IPS-NIHi7 (cell line): Measurements from ENCODE around the gene CTNNA2.

Experiments used
- DNase-seq: peaks from one replicate; pipeline ENCODE4 v3.0.0; 2012; ENCODE audit warnings: mixed read lengths; ENCODE audit errors: extremely low spot score

Gene CTNNA2

DNA sequence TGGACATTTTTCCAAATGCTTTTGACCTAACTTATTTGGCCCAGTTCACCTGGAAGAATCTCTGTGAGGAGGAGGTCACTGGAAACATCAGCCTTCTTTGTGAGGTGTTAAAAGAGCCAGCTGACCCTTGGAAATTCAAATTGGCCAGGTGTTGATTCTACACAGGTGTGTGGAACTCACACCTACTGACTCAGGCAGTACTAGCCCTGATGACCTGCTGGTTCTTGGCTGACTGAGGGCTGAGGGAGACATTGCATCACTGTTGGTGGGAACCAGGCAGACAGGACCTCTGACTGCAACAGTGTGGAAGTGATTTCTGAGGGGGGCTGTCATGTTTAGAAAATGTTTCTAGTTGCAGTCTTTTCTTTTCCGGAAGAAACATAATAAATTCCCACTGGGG, 1033.9 kb downstream of the CTNNA2 start:
- DNase-seq: peak; percentile 37

DNA sequence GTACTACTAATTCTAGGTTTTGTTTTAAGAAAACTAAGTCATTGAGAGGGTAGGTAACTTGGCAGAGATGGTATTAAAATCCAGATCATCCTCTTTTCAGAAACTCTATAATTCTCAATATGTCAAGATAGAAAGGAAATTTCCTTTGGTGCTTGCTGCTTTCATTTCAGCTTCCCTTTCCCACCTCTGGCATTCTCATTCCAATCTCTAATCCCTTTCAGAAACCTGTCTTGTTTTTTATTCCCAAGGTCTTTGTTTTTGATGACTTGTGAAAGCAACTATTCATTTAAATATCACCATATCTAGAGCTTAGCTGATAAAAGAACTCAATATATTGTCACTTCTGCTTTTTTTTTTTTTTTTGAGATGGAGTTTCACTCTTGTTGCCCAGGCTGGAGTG, 1034.5 kb downstream of the CTNNA2 start:
- no peak for DNase-seq

GRCh38 chr2:80548469-80548868, 1035.6 kb downstream of the CTNNA2 start:
- no peak for DNase-seq

DNA sequence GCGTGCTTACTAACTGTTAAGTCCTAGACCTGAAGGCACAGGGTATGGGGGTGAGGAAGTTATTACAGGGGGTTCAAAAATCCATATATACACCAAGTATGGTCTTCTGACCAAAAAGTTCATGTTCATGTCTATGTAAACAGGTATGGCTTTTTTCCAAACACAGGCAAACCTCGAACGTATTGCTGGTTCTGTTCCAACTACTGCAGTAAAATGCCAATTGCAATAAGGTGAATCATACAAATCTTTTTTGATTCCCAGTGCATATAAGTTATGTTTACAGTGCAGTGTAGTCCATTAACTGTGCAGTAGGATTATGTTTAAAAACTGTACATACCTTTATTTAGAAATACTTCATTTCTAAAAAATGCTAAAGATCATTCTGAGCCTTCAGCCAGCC, 1037.0 kb downstream of the CTNNA2 start:
- no peak for DNase-seq

DNA sequence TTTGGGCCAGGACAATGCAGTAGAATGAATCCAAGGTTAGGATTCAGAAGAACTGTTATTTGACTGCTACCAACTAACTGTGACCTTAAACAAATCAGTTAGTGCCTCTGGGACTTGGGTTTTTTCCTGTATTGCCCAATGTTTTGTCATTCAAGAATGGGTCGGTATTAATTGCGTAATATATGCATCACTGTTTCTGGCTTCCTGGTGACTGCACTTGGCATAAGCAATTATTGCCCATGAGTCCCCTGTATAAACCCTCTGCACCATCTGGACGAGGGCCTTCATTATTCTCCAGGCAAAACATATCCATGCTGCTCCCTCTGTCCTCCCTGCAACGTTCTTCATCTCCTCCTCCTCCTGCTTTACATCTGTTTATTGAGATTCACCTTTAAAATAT, 1047.5 kb downstream of the CTNNA2 start:
- DNase-seq: no peak

DNA sequence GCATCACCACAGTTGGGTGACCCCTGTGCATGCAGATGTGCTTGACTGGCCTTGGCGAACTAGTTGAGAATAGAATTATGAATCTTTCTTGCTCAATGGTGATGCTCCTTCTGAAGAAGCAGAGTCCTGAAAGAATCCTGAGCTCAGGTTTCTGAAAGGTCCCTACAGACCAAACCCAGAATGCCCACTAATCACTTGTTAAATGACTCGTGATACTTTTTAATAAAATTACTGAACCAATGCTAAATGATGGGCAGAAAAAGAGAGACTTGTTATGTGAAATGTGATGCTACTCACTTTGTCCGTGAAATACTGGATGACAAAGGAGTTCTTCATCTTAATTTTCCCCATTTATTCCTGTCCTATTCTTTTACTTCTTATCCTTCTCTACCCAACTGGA, 1055.2 kb downstream of the CTNNA2 start:
- DNase-seq: no peak

DNA sequence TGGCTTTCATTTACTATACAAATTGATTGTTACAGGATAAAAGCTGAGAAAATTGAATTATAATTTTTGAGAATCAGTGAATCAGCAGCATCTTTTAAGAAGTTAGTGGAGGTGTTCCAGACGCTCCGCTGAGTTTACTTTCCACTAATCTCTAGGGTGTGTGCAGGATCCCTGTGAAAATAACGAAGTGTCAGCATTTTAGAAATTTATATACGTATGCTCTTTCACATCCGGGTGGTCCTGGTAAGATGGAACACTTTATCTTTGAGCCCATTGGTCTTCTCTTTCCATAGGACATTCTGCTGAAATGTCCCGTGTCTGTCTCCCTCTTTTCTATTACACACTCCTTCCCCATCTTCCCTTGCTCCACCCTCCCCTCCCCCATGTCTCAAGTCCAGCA, 1060.3 kb downstream of the CTNNA2 start:
- DNase-seq: no peak

- DNase-seq: no peak
These were observed 1061.1 kb downstream of the CTNNA2 start for GRCh38 chr2:80573950-80574349.

- peak; percentile 23 for DNase-seq
These were observed 1066.9 kb downstream of the CTNNA2 start for GRCh38 chr2:80579756-80580155.

DNA sequence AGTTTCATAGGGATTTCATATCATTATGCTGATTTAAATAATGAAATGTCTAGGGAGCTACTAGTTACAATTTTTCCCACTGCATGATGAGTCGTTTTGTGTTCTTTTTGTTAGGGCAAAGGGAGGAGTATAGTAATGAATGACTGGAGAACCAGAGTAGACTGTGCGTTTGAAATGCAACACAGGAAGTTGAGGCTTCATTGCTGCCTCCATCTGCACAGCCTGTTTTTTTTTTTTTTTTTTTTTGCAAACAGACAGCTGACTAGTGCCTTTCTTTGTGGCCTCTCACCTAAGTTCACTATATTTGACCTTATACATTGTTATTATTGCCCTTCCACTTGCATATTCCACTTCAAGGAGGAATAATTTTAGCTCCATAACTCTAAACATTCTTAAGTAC, 1078.4 kb downstream of the CTNNA2 start:
- DNase-seq: no peak

GRCh38 chr2:80592106-80592505, 1079.3 kb downstream of the CTNNA2 start:
- DNase-seq: no peak

DNA sequence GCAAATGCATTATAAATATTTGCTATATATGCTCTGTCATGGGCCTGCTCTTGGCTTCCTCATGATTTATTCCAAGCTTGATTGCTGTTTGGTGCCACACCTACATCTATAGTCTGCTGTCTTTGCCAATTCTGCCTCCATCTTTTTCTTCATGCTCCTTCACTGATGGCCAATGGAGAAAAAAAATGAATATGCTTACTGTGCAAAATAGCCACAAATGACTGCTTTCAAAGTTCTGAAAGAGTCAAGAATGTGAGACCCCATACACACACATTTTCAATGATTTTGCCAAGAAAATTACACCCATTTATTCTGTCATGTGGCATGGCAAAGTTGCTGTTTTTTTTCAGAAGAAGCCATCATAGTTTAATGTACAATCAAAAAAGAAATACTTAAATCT, 1097.3 kb downstream of the CTNNA2 start:
- no peak for DNase-seq

DNA sequence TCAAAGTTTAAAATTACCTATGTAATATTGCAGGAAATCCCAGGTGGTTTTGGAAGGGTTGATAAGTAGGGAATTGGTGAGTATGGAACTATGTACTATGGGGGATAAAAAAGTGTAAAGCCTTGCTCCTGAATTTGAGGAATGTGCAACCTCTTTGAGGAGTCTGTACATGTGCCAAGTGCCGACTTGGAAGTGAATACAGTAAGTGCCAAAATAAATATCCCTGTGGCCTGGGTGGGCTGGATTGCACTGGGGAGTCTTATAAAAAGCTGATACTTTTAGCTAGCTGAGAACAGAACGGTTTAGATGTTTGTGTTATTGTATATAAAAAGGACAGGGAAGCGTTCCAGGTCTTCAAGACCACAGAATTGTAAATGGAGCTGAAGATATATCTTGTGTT, 1108.8 kb downstream of the CTNNA2 start:
- no peak for DNase-seq

DNA sequence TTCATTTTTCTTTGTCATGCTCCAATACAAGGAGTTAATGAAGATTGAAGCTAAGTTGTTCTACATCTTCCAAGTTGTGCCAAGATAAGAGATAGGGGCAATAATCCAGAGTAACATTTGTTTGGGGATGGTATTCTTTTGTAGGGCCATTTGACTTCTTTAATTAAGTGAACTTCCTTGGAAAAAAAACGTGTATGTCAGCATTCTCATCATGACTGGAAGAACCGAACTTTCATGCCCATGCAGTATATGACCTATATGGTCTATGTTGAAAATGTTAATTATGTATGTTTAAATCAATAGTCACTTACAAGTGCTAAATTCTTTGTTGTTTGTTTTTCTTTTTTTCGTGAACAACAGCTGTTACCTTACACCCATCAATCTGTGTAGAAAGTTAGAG, 1111.2 kb downstream of the CTNNA2 start:
- DNase-seq: no peak

DNA sequence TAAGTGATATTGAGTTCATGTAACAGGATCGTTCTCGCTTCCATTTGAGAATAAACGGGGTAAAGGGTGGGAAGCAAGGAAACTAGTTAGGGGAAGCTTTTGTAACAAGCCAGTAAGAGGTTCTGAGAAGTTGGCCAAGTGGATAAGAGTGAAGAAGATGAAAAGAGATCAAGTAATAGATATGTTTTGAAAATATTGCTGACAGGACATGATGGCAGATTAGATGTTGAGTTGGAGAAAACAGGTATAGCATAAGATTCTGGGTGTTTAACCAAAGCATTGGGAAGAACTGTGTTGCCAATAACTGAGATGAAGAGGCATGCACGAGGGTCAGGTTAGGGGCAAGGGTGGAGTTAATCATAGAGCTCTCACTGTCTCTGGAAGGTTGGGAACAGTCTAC, 1121.7 kb downstream of the CTNNA2 start:
- no peak for DNase-seq

DNA sequence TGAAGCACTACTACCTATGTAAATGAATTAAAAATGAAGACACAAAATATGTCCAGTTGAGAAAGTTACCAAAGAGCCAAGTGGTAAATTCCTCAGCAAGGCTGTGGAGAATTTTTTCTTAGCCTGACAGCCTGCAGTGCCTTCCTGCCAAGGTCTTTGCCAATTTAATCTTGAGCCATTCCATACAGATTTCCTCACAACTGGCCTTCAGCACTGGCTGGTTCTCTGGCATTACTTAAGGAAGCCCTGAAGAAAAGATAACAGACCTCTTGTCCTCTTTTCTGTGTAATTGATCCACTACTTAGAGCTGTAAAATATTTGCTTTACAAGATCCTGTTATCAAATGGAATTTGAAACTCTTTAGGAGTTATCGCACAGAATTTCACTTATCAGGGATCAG, 1125.9 kb downstream of the CTNNA2 start:
- no peak for DNase-seq

DNA sequence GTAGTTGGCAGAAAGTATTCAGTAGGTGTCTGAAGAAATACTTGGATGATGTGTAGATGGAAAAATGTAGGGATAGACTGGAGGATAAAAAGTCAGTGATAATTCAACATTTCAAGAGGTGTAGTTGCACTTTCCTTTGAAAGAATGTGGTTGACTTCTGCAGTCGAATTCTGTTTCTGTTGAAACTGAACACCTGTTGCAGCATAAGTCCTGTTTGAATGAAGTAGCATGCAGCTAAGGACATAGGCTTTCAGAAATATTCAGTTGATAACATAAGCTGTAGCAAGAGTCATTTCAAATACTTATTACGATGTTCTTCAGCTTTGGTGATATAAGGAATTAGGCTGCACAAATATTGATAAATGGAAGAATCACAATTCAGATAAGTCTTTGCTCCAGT, 1129.6 kb downstream of the CTNNA2 start:
- no peak for DNase-seq

DNA sequence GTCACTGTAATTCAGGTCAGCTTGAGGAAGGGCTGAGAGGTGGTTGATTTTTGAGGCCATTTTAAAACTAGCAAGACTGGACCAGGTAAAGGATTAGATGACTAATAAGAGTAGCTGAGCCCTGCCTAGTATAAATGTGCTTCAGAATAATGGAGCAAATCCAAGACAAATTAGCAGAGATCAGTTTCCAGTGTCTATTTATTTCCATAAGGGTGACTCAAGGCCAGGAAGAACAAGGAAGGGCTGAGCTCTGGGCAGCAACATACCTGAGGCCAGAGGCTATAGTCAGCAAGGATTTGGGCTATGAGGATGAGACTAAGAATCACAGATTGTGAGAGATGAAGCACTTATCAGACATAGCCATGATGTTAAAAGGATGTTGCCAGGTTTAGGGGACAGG, 1130.7 kb downstream of the CTNNA2 start:
- no peak for DNase-seq

- no peak for DNase-seq
These were observed 1138.6 kb downstream of the CTNNA2 start for GRCh38 chr2:80651435-80651834.

DNA sequence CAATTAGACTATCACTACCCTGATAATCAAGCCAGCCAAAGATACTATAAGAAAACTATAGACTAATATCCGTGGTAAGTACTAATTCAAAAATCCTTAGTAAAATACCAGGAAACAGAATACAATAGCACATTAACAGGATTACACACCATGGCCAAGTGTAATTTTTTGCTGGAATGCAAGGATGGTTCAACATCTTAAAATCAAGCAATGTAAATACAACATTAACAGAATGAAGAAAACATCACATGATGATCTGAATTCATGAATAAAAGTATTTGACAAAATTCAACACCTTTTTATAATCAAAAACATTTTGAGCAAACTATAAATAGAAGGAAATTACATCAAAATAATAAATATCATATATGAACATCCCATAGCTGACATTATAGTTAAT, 1142.4 kb downstream of the CTNNA2 start:
- DNase-seq: no peak

GRCh38 chr2:80670763-80671162, 1157.9 kb downstream of the CTNNA2 start:
- DNase-seq: peak; percentile 27

DNA sequence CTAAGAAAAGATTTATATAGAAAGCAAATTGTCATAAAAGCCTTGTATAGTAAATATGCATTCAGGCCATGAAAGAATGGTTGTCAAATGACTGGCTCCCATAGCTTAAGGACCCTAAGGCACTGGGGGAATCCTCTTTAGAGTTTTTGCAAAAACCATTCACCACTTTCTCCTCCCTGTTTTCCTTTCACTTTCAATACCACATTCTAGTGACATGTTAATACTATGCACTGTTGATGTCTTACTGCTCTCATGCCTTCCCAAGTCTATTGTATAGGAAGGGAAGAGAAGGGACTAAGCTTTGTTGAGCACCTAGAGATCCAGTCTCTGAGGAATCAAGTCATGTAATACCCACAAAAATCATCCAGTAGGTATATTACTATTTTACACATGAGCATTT, 1174.7 kb downstream of the CTNNA2 start:
- DNase-seq: no peak

DNA sequence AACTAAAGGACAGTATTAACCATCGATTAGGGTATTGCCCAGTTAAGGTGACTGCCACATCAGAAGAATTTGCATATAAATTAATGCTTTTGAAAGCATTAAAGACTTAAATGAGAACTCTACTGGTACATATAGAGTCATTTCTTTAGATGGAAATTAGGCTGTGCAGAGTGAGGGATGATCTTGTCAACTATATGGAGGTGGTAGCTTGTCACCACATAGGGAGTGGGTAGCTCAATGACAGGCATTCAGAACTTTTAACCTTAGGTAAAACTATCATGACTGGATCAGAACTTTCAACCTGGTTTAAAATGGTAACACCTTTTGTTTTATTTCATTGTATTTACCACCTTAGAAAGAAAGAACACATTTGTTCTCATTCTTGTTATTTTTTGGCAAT, 1176.3 kb downstream of the CTNNA2 start:
- no peak for DNase-seq
